Mammary epithelial cell (primary cell): Measurements from ENCODE around the gene MEGF6.

Experiments used
- EZH2 ChIP-seq: IDR thresholded peaks from 2 replicates; pipeline ENCODE4 v1.6.1; 2012; ENCODE audit warnings: low read length, inconsistent platforms, borderline replicate concordance
- TF ChIP-seq, protein P1 (sequence below), 2 donors: IDR thresholded peaks in 1 of 2; conservative IDR thresholded peaks in 1 of 2; 2 replicates each; pipeline ENCODE4 v1.5.1; 2011 to 2012; ENCODE audit warnings: inconsistent platforms in 2 of 2, low read length in 2 of 2, mild to moderate bottlenecking in 2 of 2, control low read depth in 1 of 2, low read depth in 1 of 2; ENCODE audit not compliant: insufficient read depth in 1 of 2; ENCODE audit errors: extremely low read depth in 1 of 2

GRCh38 chr1:3522564-3523265 lies 88.6 kb downstream of the MEGF6 start:
- TF ChIP-seq, protein P1, sequence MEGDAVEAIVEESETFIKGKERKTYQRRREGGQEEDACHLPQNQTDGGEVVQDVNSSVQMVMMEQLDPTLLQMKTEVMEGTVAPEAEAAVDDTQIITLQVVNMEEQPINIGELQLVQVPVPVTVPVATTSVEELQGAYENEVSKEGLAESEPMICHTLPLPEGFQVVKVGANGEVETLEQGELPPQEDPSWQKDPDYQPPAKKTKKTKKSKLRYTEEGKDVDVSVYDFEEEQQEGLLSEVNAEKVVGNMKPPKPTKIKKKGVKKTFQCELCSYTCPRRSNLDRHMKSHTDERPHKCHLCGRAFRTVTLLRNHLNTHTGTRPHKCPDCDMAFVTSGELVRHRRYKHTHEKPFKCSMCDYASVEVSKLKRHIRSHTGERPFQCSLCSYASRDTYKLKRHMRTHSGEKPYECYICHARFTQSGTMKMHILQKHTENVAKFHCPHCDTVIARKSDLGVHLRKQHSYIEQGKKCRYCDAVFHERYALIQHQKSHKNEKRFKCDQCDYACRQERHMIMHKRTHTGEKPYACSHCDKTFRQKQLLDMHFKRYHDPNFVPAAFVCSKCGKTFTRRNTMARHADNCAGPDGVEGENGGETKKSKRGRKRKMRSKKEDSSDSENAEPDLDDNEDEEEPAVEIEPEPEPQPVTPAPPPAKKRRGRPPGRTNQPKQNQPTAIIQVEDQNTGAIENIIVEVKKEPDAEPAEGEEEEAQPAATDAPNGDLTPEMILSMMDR (conservative IDR thresholded peaks at IDR 0.05 in 1 of 2, IDR thresholded peaks at IDR 0.05 in 1 of 2; ENCODE audit: extremely low read depth in 1 of 2, insufficient read depth in 1 of 2, low read depth in 1 of 2, low read length in 2 of 2) = no peak
- no peak for TF ChIP-seq EZH2
